NCI-H69 (cell line): ENCODE measurements around the gene TUT7.
"Not testable (repeated sequence)": the region's sequence is repeated elsewhere in the genome, so short reads cannot be mapped to it uniquely, and the experiment has no call there.

Experiments
- DNase-seq: peaks from one replicate; lab custom pipeline; 2025; lab: John Stamatoyannopoulos, UW

Gene TUT7, protein sequence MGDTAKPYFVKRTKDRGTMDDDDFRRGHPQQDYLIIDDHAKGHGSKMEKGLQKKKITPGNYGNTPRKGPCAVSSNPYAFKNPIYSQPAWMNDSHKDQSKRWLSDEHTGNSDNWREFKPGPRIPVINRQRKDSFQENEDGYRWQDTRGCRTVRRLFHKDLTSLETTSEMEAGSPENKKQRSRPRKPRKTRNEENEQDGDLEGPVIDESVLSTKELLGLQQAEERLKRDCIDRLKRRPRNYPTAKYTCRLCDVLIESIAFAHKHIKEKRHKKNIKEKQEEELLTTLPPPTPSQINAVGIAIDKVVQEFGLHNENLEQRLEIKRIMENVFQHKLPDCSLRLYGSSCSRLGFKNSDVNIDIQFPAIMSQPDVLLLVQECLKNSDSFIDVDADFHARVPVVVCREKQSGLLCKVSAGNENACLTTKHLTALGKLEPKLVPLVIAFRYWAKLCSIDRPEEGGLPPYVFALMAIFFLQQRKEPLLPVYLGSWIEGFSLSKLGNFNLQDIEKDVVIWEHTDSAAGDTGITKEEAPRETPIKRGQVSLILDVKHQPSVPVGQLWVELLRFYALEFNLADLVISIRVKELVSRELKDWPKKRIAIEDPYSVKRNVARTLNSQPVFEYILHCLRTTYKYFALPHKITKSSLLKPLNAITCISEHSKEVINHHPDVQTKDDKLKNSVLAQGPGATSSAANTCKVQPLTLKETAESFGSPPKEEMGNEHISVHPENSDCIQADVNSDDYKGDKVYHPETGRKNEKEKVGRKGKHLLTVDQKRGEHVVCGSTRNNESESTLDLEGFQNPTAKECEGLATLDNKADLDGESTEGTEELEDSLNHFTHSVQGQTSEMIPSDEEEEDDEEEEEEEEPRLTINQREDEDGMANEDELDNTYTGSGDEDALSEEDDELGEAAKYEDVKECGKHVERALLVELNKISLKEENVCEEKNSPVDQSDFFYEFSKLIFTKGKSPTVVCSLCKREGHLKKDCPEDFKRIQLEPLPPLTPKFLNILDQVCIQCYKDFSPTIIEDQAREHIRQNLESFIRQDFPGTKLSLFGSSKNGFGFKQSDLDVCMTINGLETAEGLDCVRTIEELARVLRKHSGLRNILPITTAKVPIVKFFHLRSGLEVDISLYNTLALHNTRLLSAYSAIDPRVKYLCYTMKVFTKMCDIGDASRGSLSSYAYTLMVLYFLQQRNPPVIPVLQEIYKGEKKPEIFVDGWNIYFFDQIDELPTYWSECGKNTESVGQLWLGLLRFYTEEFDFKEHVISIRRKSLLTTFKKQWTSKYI (N-terminal part only)

DNA sequence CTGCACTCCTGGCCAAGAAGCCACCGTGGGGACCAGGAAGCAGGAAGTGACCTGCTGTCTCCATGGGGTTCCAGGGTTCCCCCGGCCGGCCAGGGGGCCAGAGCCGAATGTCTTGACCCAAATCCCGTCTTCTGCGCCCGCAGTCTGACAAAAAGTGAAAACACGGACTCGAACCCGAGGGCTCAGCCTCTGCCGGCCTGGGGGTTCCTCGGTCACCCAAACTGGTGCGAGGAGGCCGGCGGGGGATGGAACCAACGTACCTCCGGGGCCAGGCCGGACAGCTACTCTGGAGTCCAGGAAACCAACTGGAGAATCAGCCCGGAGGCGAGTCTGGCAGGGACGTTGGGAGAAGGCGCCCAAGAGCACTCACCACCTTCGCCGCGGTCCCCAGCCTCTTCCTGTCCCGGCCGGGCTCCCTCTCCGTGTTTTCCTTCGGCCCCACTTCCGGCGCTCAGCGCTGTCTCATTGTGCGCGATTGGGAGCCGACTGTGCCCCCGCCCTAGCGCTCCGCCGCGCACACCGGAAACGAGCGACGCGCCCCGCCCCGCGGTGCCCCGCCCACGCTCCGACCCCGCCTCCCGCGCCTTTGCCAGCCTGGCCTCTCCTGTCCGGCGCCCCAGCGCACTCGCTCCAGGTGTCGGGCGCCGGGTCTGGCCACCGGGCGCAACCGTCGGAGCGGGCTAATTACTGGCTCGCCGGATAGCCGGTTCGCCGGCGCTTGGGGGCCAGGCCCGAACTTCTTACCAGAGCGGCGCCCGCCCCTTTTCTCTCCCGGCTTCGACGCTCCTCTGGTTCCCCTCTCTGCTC is at the start of gene TUT7:
Gene TUT7, minus strand, starts transcription at position 400 of the 807 bp plus-strand sequence. CDS start 1,211 bp downstream, outside the sequence.
- DNase-seq: peak; percentile 98

DNA sequence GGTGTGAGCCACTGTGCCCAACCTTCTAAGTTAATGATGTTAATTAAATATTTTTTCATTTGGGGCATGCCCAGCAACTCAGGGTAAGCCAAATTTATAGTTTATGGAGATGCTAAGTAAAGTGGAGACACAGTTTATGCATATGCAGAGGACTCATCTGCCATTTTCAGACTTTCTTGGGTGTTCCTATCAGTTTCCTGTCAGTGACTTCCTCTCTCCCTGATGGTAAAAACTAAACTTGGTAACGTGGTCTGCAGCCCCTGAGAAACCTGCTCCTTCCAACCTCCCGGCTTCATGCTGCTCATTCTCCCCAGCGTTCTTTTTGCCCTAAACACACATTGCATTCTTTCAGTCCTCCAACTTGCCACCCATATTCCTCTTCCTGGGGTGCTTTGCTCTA is 48.4 kb upstream of the TUT7 start:
- no peak for DNase-seq

DNA sequence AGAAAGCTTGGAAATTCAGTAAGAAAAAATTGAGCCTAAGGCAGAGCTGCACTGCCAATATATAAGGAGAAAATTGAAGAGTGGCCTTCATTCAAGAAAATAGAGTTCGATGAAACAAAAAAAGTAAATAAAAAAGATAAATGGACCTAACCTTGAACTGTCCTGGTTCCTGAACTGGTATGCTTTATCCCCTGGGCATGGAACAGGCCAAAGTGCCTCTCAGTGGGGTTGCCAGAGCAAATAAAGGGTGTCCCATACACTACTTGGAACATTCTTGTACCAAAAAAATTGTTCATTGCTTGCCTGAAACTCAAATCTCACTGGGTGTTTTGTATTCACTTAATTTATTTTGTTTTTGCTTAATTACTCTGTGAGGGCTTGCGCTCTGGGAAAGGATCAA is 42.2 kb upstream of the TUT7 start:
- no peak for DNase-seq

DNA sequence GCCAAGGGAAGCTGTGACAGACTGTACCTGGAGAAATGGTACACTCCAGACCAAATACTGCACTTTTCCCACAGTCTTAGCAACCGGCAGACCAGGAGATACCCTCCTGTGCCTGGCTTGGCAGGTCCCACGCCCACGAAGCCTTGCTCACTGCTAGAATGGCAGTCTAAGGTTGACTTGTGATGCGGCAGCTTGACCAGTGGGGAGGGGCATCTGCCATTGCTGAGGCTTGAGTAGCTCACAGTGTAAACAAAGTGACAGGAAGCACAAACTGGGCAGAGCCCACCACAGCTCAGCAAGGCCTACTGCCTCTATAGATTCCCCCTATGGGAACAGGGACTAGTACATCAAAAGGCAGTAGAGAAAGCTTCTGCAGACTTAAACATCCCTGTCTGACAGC is 36.0 kb upstream of the TUT7 start:
- DNase-seq: not testable (repeated sequence)

DNA sequence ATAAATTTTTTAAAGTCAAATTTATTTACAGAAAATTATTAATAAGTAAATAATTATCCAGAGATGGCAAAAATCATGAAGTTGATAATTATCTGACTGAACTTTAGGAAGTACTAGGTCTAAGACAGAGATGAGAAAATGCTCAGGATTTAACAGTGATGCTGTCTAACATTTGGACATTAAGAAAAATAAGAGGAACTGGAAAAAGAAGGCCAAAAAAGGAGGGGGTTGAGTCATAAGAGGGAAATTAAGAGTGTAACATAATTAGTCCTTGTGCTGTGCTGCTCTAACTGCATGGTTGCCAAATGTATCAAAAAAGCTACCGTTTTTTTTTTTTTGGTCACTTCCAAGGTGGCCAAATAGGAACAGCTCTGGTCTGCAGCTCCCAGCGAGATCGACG is 35.4 kb upstream of the TUT7 start:
- DNase-seq: no peak

DNA sequence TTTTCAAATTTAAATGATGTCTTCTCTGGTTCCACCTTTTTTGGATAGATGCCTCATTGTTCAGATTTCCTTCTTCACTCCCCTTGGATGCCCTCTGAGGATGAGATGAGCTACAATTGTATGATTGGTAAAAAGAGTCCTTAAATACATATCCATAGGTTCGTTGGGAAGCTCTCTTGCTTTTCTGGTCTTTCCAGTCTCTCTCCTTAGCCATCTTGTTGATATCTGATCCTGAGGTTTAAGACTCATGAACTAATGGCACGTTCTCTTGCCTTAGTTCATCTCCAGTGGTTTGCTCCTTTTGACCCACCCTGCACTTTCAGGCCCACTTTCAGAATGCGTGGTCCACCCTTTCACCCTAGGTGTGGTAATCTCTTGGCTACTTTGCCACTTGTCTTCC is 33.2 kb upstream of the TUT7 start:
- DNase-seq: no peak

DNA sequence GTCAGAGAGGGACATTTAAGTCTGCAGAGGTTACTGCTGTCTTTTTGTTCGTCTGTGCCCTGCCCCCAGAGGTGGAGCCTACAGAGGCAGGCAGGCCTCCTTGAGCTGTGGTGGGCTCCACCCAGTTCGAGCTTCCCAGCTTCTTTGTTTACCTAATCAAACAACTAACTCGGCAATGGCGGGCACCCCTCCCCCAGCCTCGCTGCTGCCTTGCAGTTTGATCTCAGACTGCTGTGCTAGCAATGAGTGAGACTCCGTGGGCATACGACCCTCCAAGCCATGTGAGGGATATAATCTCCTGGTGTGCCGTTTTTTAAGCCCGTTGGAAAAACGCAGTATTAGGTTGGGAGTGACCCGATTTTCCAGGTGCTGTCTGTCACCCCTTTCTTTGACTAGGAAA is 28.8 kb upstream of the TUT7 start:
- not testable (repeated sequence) for DNase-seq

DNA sequence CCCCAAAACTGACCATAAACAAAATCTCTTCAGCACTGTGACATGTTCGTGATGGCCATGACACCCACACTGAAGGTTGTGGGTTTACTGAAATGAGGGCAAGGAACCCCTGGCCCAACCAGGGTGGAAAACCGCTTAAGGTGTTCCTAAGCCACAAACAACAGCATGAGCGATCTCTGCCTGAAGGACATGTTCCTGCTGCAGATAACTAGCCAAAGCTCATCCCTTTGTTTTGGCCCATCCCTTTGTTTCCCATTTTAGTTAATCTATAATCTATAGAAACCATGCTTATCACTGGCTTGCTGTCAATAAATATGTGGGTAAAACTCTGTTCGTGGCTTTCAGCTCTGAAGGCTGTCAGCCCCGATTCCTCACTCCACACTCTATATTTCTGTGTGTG is 21.8 kb upstream of the TUT7 start:
- DNase-seq: no peak

DNA sequence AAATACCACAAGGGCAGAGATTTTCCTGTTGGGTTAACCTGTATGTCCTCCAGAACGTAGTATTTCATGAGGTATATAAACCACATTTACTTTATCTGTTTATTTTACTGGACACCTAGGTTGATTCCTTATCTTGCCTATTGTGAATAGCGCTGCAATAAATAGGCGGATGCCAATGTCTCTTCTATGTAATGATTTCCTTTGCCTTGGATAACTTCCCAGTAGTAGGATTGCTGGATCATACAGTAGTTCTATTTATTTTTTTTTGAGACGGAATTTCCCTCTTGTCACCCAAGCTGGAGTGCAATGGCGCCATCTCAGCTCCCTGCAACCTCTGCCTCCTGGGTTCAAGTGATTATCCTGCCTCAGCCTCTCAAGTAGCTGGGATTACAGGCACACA is 15.6 kb upstream of the TUT7 start:
- DNase-seq: no peak

DNA sequence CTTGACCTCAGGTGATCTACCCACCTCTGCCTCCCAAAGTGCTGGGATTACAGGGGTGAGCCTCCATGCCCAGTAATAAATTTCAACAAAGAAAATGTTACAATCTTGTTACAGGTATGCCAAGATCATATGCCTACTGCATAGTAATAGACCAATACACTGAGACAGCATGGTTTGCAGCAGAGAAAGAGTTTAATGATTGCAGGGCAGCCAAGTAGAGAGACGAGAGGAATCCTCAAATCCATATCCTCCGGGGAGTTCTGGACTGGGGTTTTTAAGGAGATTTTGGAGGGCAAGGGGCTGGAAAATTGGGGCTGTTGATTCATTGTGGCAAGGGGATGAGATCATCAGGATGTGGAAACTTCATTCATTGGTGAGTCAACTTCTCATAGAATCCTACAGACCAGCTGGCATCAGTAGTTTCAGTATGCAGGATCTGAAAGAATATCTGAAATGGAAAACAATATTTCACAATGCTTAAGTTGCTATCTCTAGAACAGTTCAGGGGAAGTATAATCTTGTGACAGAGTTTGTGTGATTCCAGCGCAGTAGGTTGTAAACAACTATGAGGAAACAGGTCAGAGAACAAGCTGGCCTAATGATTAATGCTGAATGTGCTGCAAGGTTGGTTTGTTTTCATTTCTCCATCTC is 14.8 kb upstream of the TUT7 start:
- no peak for DNase-seq

DNA sequence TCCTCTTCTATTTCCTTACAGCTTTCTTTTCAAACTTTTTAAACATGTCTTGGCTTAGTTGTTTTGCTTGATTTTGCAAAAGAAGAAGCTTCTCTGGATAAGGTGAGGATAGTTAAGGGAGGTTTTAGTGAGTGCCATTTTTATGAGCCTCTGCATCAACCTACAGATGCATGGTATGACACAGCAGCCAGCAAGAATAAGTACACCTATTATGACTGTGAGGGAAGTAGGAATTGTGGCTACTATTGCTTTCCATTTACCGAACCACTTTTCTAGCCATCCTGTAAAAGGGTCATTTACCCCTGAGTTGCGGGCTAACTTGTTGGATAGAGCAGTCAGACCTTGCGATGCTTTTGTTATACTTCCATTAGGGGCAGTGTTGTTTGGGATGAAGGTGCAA is 7.0 kb upstream of the TUT7 start:
- no peak for DNase-seq

DNA sequence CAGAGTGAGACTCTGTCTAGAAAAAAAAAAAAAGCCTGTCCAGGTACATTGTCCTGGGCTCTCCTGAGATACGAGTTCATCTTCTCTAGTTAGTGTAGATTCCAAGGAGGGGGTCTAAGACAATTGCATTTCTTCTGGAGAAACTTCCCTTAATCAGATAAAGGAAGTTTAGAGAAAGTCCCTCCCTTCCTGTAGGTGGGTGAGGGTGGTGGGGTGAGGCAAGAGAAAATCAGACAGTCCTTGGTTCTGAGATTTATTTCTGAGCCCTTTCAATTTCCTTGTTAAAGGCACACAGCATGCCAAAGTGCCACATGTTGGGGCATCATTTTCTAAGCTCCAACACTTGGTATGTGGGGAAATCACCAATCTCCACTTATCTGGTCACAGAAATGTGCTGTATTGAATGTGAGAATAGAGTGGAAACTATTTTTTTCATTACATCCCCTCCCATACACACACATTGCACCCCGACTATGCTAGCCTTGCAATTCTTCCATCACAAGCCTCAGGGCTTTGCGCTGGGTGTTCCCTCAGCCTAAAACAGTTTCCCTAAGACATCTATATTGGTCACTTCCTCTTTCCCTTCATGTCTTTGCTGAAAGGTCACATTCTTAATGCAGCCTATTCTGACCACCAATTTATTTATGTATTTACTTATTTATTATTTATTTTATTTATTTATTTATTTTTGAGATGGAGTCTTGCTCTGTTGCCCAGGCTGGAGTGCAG is 5.1 kb upstream of the TUT7 start:
- no peak for DNase-seq

DNA sequence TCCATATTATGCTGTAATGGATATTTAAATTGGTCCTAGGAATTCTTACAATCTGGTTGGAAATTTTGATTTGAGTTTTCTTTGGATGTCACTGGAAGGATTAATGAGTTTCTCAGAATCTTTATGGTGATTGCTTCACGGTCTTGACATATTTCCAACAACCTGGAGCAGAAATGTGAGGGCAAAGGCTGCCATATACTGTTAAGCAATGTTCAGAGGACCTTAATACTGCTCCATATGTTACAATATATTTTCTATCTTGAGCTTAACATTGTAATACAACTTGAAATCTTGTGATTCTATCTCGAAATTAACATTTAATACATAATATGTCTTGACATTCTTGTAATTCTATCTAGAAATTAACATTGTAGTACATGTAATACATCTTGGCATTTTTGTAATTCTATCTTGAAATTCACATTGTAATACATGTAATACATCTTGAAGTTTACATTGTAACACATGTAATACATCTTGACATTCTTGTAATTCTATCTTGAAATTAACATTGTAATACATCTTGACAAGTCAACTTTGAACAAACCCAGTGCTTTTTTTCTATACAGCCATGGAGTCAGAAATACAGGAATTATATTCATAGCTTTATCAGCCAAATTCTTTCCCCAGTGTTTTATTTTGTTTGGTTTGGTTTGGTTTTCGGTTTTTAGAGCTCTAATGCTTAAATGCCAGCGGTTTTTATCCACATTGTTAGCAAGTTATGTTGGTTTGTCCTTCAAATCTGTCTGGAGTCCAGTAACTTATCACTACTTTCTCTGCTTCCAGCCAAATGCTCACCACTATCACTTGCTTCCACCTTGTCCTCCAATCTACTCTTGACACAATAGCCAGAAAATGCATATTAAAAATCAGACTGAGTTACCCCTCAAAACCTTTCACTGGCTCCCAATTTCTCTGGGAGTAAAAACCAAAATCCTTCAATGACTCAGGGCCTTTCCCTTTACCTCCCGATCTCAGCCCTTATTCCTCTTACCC is 3.0 kb upstream of the TUT7 start:
- no peak for DNase-seq

DNA sequence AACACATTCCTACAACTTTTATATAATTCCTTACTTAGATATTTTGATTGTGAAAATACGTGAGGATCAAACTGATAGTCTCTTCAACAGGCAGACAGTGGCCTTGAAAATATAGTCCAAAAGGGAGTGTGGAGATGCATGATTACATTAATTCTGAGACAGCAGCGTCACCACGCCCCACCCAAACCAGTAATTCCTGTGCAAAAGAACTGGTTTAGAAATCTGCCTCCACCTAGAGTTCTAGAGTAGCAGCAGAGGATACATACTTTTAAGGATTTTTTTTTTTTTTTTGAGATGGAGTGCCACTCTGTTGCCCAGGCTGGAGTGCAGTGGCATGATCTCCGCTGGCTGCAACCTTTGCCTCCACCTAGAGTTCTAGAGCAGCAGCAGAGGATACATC is 1.6 kb upstream of the TUT7 start:
- DNase-seq: no peak

DNA sequence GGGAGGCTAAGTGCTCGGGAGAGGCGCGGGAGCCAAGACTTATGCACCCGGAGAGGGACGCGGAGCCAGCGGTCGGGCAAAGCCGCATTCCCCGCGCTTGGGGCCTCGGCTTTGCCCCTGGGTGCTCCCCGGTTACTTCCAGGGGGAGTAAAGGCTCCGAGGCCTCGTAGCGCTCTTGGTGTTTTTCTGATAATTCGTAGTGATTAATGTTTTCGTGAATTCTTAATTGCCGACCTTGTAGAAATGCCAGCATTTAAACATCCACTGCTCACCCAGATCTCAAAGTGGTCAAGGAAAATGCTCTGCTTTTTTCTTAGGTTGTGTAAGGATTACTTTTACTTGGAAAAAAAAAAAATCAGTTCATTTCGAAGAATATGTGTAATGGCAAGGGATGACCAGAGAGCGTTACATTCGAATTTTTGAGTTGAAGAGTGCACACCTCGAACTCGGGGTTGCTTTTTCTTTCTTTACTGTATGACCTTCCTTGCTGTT is 654 bp upstream of the TUT7 start:
- DNase-seq: peak; percentile 52

DNA sequence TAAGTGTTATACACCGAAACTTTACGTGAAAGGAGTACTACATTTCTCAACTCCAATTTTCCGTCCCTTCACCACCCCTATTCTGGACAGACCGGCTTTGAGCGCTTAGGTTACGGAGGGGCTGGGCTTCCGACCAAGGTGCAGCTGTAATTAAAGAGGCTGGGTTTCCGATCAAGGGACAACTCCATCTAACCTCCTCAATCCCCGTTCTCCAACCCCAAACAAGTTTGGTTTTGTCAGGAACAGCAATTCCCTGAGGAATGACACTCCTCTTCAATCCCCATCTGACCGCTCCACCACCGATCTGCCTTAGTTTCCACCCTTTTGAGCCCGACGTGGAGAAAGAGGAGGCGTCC is 577 bp downstream of the TUT7 start:
- peak; percentile 79 for DNase-seq

DNA sequence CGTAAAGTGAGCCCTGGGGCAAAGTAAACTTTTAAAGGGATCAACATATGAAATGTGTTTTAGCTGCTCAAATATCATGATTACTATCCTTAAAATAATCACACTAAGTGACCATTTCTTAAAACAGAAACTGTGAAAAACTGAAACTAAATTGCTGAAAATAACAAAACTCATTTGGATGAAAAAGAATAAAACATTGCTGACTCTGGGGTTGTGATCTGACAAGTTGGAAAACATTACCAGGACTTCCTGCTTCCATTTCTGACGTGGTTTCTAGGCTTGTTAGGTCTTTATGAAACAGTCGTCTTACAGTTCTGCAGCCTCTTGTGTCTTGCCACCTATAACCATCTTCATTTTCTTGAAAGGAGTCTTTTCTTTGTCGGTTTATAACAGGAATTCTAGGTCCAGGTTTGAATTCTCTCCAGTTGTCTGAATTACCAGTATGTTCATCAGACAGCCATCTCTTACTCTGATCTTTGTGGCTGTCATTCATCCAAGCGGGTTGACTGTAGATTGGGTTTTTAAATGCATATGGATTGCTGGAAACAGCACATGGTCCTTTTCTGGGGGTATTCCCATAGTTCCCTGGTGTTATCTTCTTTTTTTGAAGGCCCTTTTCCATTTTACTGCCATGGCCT is 1.7 kb downstream of the TUT7 start:
- no peak for DNase-seq

DNA sequence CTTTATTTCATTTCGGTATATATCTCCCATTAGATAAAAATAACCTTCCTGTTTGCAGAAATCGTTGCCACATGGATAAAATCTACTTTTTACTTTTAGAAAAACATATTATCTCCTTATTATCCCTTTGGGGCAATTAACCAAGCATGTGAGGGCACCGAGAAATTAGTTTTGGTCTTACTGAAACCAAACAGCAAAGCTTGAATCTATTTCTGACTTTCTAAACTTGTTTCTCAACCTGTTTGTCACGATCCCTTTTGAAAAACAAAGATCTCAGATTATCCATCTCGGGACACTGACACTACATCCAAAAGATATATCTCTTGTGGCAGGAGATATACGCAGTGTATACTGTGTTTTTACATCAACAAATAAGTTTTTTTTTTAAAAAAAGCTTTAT is 2.3 kb downstream of the TUT7 start:
- DNase-seq: no peak
